ENCODE measurements around the gene MAFF. TPM values are rescaled to one million over a fixed set of nuclear protein-coding genes. Genes with fewer than 3 reads are reported as not detected.
A peak's percentile ranks its signal among the peaks of the same experiment; 100 is the strongest.

MAFF gene
- polyA plus RNA-seq, 1 donor from 2014 or later = 2.1 TPM

- TF ChIP-seq CTCF (IDR thresholded peaks at IDR 0.05; ENCODE audit: poor library complexity, severe bottlenecking) (no peak), TAF1 (IDR thresholded peaks at IDR 0.05; ENCODE audit: low read depth) (no peak), EZH2 (IDR thresholded peaks at IDR 0.05; ENCODE audit: borderline replicate concordance, insufficient read depth, low read length, poor library complexity, severe bottlenecking) (no peak), REST (IDR thresholded peaks at IDR 0.05; ENCODE audit: borderline replicate concordance) (no peak), RAD21 (conservative IDR thresholded peaks at IDR 0.05) (no peak), MXI1 (conservative IDR thresholded peaks at IDR 0.05; ENCODE audit: poor library complexity, severe bottlenecking) (no peak), POLR2AphosphoS5 (IDR thresholded peaks at IDR 0.05) (no peak), EP300 (conservative IDR thresholded peaks at IDR 0.05; ENCODE audit: poor library complexity, severe bottlenecking) (no peak), SMC3 (conservative IDR thresholded peaks at IDR 0.05; ENCODE audit: poor library complexity) (no peak)
- Histone ChIP-seq H3K9ac (ENCODE audit: low read length) (no peak overlapping the region), H3K9me2 (ENCODE audit: insufficient read depth, low read length) (no peaks in the 10 kb centered on the region), H3K27ac (ENCODE audit: low read length) (no peak overlapping the region), H3K4me2 (ENCODE audit: low read length) (no peak overlapping the region), H2AFZ (ENCODE audit: low read depth, low read length) (no peak overlapping the region), H3K4me3 (ENCODE audit: low read length) (no peak overlapping the region), H4K20me1 (ENCODE audit: insufficient read depth) (no peaks in the 10 kb centered on the region), H3K9me3 (ENCODE audit: low read length) (no peaks in the 10 kb centered on the region), H3F3A (ENCODE audit: insufficient read depth, low read length, poor library complexity, severe bottlenecking) (no peaks in the 10 kb centered on the region), H3K79me2 (replicated peaks; ENCODE audit: insufficient read depth, low read length) (no peaks in the 10 kb centered on the region), H3K36me3 (ENCODE audit: insufficient read depth, low read length) (no peaks in the 10 kb centered on the region), H3K27me3 (ENCODE audit: insufficient read depth, low read depth, low read length) (no peaks in the 10 kb centered on the region)
These were observed 12.7 kb upstream of the MAFF start for GRCh38 chr22:38189104-38189503.

GRCh38 chr22:38190581-38190980 lies 11.2 kb upstream of the MAFF start:
- Histone ChIP-seq H3K9me2 (ENCODE audit: insufficient read depth, low read length) (no peaks in the 10 kb centered on the region), H3K4me3 (ENCODE audit: low read length) (no peak overlapping the region), H3K9me3 (ENCODE audit: low read length) (no peaks in the 10 kb centered on the region), H3K9ac (ENCODE audit: low read length) (no peak overlapping the region), H4K20me1 (ENCODE audit: insufficient read depth) (no peaks in the 10 kb centered on the region), H3K79me2 (replicated peaks; ENCODE audit: insufficient read depth, low read length) (no peaks in the 10 kb centered on the region), H3K36me3 (ENCODE audit: insufficient read depth, low read length) (no peaks in the 10 kb centered on the region), H3K27ac (ENCODE audit: low read length) (peak overlapping the region; percentile 5), H3K4me2 (ENCODE audit: low read length) (no peak overlapping the region), H2AFZ (ENCODE audit: low read depth, low read length) (no peak overlapping the region), H3K27me3 (ENCODE audit: insufficient read depth, low read depth, low read length) (no peaks in the 10 kb centered on the region), H3F3A (ENCODE audit: insufficient read depth, low read length, poor library complexity, severe bottlenecking) (no peaks in the 10 kb centered on the region)
- TF ChIP-seq RAD21 (conservative IDR thresholded peaks at IDR 0.05) (no peak), REST (IDR thresholded peaks at IDR 0.05; ENCODE audit: borderline replicate concordance) (no peak), POLR2AphosphoS5 (IDR thresholded peaks at IDR 0.05) (no peak), CTCF (IDR thresholded peaks at IDR 0.05; ENCODE audit: poor library complexity, severe bottlenecking) (no peak), EP300 (conservative IDR thresholded peaks at IDR 0.05; ENCODE audit: poor library complexity, severe bottlenecking) (no peak), TAF1 (IDR thresholded peaks at IDR 0.05; ENCODE audit: low read depth) (no peak), EZH2 (IDR thresholded peaks at IDR 0.05; ENCODE audit: borderline replicate concordance, insufficient read depth, low read length, poor library complexity, severe bottlenecking) (no peak), MXI1 (conservative IDR thresholded peaks at IDR 0.05; ENCODE audit: poor library complexity, severe bottlenecking) (no peak), SMC3 (conservative IDR thresholded peaks at IDR 0.05; ENCODE audit: poor library complexity) (no peak)

Data from neural cell (in vitro differentiated cells).